ENCODE data around the gene GRSF1.

GRCh38 chr4:70829015-70829414, 10.7 kb downstream of the GRSF1 start:
- TF ChIP-seq CTCF (IDR thresholded peaks at IDR 0.05; ENCODE audit: insufficient read depth, low read depth, low read length) (no peak), EZH2 (IDR thresholded peaks at IDR 0.05; ENCODE audit: insufficient read depth, low read length) (no peak)
